T-helper 2 cell treated with Interferon-gamma antibody and Interleukin-4, amounts not matched to agents 5 μg/mL and 100 μg/mL, for 36 hours (primary cell): ENCODE measurements around the gene STAC2.
"Not testable (repeated sequence)": the region's sequence is repeated elsewhere in the genome, so short reads cannot be mapped to it uniquely, and the experiment has no call there.

Source experiments
- DNase-seq: peaks from one replicate; pipeline ENCODE4 v3.0.0; 2021; ENCODE audit warnings: low spot score
- H3K27ac Mint-ChIP-seq: one replicate; pipeline ENCODE4 v1.8.0; 2021; ENCODE audit warnings: mild to moderate bottlenecking, mixed read lengths
- H3K27me3 Mint-ChIP-seq: one replicate; pipeline ENCODE4 v1.8.0; 2021; ENCODE audit warnings: low read depth, mixed read lengths
- H3K36me3 Mint-ChIP-seq: one replicate; pipeline ENCODE4 v1.8.0; 2021; ENCODE audit warnings: low read depth, mixed read lengths
- H3K4me1 Mint-ChIP-seq: one replicate; pipeline ENCODE4 v1.8.0; 2021; ENCODE audit warnings: low read depth, mixed read lengths
- H3K4me3 Mint-ChIP-seq: one replicate; pipeline ENCODE4 v1.8.0; 2022; ENCODE audit warnings: mild to moderate bottlenecking, moderate library complexity, mixed read lengths
- H3K9me3 Mint-ChIP-seq: one replicate; pipeline ENCODE4 v1.8.0; 2021; ENCODE audit warnings: mixed read lengths

STAC2 gene, protein sequence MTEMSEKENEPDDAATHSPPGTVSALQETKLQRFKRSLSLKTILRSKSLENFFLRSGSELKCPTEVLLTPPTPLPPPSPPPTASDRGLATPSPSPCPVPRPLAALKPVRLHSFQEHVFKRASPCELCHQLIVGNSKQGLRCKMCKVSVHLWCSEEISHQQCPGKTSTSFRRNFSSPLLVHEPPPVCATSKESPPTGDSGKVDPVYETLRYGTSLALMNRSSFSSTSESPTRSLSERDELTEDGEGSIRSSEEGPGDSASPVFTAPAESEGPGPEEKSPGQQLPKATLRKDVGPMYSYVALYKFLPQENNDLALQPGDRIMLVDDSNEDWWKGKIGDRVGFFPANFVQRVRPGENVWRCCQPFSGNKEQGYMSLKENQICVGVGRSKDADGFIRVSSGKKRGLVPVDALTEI

DNA sequence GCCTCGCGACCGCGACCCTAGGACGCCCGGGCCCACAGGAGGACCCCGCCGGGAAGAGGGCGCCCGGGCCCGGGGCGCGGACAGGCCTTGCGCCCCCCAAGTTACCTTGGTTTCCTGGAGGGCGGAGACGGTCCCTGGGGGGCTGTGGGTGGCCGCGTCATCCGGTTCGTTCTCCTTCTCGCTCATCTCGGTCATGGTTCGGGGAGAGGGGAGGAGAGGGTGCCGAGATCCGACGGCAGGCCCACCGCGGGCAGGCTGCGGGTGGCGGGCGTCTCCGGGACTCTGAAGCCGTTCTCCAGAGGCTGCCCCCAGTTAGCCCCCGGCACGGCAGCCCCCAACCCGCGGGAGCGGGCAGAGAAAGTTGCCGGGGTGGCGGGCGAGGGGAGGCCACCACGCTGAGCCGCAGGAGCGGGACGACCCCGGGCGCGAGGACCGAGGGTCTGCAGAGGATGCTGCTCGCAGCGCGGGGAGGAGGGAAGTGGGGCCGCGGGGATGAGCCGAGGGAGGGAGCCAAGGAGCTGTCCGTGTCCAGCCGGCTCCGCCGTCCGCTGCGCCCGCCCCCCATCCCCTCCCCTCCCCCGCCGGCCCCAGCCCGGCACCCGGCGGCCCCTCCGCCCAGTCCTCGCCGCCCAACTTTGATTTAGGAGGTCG is at the start of gene STAC2:
STAC2 (minus strand) TSS at position 638 of the 651 bp plus-strand sequence; CDS start at position 195, 443 bp downstream.
- no peak for DNase-seq
- Mint-ChIP-seq H3K4me3 (peak within 1 kb of the TSS; percentile 57), H3K4me1 (peaks cover 3% of the 10 kb centered on the region), H3K36me3 (no peaks in the 10 kb centered on the region), H3K27ac (no peak within 1 kb of the TSS), H3K9me3 (no peaks in the 10 kb centered on the region), H3K27me3 (peaks cover 50% of the 10 kb centered on the region)

DNA sequence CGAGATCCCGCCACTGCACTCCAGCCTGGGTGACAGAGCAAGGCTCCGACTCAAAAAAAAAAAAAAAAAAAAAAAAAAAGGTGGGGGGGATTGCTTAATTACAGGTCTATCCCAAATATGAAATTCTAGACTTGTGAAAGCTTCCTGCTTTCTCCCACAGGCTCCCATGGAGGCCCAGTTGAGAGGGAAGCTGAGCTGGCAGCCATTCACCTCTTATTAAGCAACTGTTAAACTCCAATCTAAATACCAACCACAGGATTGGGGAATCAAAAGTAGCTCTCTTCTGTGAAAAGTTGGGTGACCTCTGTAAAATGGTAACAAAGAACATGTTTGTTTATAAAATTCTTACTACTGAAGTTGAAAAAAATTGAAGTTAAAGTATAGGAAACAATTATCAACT is 45.8 kb upstream of the STAC2 start:
- Mint-ChIP-seq H3K4me3 (no peak overlapping the region), H3K4me1 (no peaks in the 10 kb centered on the region), H3K36me3 (peaks cover 4% of the 10 kb centered on the region), H3K27me3 (no peaks in the 10 kb centered on the region), H3K27ac (no peak overlapping the region), H3K9me3 (no peaks in the 10 kb centered on the region)
- no peak for DNase-seq

DNA sequence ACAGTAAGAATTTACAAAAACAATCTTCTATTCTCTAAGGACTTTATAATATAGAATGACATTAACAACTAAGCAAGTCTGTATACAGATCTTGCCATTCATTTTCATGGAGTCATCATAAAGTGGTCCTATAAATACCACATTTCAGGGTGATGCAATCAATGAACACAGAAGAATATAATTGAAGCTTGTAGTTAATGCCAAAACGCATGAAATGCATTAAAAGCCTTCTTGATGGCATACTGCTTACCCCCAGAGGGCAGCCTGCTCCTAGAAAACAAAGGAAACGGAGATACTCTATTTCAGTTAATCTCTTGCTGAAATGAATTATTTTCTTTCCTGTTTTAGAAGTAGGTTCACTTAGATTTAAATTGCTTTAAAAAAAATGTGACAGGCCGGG is 45.2 kb upstream of the STAC2 start:
- Mint-ChIP-seq H3K27ac (no peak overlapping the region), H3K4me1 (no peaks in the 10 kb centered on the region), H3K36me3 (peaks cover 4% of the 10 kb centered on the region), H3K27me3 (no peaks in the 10 kb centered on the region), H3K9me3 (no peaks in the 10 kb centered on the region), H3K4me3 (no peak overlapping the region)
- DNase-seq: no peak

DNA sequence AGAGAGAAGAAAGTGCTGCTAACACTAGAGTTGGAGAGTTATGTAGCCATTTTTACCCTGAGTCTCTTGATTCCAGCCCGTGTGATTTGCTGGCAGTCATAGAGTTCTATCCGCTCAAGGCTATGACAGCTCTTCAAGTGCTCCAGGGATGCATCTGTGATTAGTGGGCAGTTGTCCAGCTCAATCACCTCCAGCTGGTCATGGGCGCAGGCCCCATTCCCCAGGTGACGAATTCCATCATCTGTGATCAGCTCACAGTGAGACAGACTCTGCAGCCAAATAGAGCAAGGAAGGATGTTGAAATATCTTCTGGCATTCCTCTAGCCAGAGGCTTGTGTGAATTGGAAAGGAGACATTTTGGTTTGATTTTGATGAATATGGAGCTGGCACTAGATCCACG is 38.4 kb upstream of the STAC2 start:
- H3K36me3 Mint-ChIP-seq: peaks cover 10% of the 10 kb centered on the region

DNA sequence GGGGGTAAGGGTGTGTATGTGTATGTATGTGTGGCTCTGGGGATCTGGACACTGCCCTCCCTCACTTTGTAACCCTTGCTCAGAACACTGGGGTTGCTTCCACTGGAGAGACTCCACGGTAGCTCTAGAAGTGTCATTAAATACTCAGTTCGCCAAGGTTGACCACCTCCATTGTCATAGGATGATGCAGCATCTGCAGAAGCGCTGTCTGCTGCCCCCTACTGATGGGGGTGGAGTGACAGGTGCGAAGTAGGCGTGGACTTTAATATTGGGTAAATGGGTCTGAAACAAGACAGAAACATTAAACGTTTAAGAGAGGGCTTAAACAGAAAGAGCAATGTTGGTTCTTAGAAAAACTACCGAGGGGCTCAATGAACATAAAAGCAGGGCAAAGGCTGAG is 35.5 kb upstream of the STAC2 start:
- H3K27ac Mint-ChIP-seq: no peak overlapping the region

More for the DNA sequence above, 38.4 kb upstream of the STAC2 start:
- H3K4me3 Mint-ChIP-seq: no peak overlapping the region
- no peak for DNase-seq
- H3K4me1 Mint-ChIP-seq: no peaks in the 10 kb centered on the region
- H3K9me3 Mint-ChIP-seq: no peaks in the 10 kb centered on the region
- H3K27ac Mint-ChIP-seq: no peak overlapping the region
- H3K27me3 Mint-ChIP-seq: no peaks in the 10 kb centered on the region

DNA sequence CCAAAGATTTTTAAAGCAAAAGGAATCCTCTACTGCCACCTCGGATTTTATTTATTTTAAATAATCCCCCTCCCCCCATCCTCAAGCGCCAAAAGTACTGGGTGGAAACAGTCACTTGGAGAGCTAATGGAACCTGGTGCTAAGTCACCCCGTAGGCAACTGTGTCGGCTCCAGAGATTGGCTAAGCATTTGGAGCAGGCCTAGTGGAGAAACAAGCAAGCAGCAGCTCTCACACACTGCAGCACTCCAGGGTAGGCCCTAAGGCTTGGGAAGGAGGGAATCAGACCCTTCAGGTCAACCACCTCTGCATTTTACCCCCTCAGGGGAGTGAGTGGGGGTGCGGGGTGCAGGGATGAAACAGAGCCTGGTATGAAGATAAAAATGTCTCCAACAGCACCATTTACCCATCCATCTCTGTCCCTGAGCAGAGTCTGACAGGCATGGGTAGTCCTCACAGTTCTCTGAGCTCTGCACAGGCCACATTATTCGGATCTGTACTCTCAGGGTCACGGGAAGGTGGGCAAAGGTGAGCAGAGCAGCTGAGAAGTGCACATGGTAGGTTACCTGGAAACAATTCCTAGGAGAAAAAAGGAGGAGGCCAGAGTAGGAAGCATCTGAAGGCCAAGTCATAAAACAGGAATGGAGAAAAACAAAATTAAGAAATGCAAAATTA is 27.2 kb upstream of the STAC2 start:
- Mint-ChIP-seq H3K9me3 (no peaks in the 10 kb centered on the region), H3K4me1 (no peaks in the 10 kb centered on the region), H3K4me3 (no peak overlapping the region), H3K27me3 (no peaks in the 10 kb centered on the region), H3K27ac (no peak overlapping the region), H3K36me3 (peaks cover 8% of the 10 kb centered on the region)
- no peak for DNase-seq

More for the DNA sequence above, 35.5 kb upstream of the STAC2 start:
- Mint-ChIP-seq H3K36me3 (peaks cover 16% of the 10 kb centered on the region), H3K4me3 (no peak overlapping the region), H3K4me1 (no peaks in the 10 kb centered on the region), H3K9me3 (no peaks in the 10 kb centered on the region), H3K27me3 (no peaks in the 10 kb centered on the region)
- no peak for DNase-seq

DNA sequence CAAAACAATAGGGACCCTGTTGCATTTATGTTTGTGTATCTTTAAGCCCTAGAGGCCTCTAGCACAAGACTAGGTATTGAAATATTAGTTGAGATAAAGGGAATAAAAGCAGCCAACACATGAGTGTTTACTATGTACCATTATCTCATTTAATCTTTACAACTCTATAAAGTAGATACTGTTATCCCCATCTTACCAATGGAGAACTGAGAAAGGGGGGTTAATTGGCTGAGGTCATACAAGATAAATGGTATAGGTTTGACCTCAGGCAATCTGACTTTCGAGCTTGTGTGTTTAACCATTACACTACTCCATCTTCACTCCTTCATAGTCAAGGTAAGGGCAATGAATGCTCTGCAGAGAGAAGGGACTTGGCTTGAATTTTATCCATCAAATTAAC is 26.3 kb upstream of the STAC2 start:
- Mint-ChIP-seq H3K27me3 (no peaks in the 10 kb centered on the region), H3K4me1 (no peaks in the 10 kb centered on the region), H3K27ac (no peak overlapping the region), H3K9me3 (no peaks in the 10 kb centered on the region), H3K36me3 (peaks cover 7% of the 10 kb centered on the region), H3K4me3 (no peak overlapping the region)
- no peak for DNase-seq

DNA sequence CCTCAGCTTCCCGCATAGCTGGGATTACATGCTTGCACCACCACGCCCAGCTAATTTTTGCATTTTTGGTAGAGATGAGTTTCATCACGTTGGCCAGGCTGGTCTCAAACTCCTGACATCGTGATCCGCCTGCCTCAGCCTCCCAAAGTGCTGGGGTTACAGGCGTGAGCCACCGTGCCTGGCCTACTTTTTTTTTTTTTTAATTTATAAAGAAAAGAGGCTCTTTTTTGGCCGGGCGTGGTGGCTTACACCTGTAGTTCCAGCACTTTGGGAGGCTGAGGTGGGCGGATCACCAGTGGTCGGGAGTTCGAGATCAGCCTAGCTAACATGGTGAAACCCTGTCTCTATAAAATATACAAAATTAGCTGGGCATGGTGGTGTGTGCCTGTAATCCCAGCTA is 24.3 kb upstream of the STAC2 start:
- not testable (repeated sequence) for H3K36me3 Mint-ChIP-seq, H3K4me3 Mint-ChIP-seq, H3K4me1 Mint-ChIP-seq, H3K27ac Mint-ChIP-seq, DNase-seq, H3K27me3 Mint-ChIP-seq, H3K9me3 Mint-ChIP-seq

DNA sequence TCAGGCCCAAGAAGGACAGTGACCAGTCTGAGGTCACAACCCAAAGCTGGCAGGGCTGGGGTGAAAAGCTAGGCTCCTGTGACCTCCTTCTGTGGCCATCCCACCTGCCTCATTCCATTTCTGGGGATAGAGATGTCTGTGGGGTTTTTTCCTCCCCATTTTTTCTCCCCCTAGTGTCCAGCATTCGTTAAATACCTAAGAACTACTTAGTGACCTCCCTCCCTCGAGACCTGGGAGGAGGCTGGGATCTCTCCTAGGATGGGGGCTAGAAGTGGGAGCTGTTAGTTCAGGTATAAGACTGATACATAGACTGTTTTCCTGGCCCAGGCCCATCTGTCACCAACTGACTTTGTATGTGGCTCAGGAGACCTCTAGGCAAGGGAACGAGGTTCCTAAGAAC is 20.5 kb upstream of the STAC2 start:
- peaks cover 7% of the 10 kb centered on the region for H3K4me1 Mint-ChIP-seq
- H3K27me3 Mint-ChIP-seq: peaks cover 3% of the 10 kb centered on the region
- DNase-seq: no peak
- no peaks in the 10 kb centered on the region for H3K36me3 Mint-ChIP-seq
- H3K9me3 Mint-ChIP-seq: no peaks in the 10 kb centered on the region
- H3K4me3 Mint-ChIP-seq: no peak overlapping the region
- no peak overlapping the region for H3K27ac Mint-ChIP-seq

DNA sequence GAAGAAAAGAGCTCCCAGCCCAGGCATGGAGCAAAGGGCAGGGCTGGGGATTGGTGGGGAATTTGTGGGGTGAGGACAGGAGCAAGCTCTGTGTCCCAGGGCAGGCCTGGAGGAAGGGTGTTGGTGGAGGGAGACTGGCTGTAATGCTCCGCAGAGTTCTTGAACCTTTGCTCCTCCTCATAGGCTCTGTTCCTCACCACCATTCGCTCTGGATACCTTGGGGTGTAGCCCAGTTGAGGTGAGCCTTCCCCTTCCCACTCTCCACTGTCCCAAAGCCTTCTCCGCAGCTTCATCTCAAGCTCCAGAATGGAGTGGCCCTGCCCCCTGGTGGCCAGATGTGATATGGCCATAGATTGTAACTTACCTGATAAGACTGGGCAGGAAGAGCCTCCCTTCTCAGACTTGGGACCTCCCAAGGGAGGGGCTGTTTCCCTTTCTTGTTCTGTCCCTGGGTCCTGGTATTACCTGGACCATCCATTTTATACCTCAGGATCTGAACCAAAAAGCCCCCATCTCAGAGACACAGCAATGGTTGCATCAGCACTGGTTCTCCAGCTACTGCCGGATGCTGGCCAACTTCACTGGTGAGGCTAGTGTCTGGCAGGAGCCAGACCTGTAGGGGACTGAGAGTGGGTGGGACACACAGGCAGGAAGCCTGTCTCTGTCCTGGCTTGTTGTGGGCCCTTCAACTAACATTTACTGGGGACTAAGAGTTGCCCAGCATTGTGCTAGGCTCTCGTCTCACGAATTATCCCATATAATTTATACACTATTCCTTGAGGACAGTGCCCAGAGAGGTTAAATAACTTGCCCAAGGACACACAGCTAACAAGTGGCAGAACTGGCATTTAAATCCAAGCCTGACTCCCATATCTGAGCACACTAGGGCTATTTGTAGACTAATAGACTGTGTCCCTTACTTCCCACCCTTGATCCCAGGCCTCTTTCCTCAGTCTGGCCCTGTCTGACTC is 19.1 kb upstream of the STAC2 start:
- H3K9me3 Mint-ChIP-seq: no peaks in the 10 kb centered on the region
- no peak overlapping the region for H3K27ac Mint-ChIP-seq
- no peak overlapping the region for H3K4me3 Mint-ChIP-seq
- H3K4me1 Mint-ChIP-seq: peaks cover 7% of the 10 kb centered on the region
- peaks cover 3% of the 10 kb centered on the region for H3K27me3 Mint-ChIP-seq
- H3K36me3 Mint-ChIP-seq: no peaks in the 10 kb centered on the region
- peak; percentile 74 for DNase-seq

DNA sequence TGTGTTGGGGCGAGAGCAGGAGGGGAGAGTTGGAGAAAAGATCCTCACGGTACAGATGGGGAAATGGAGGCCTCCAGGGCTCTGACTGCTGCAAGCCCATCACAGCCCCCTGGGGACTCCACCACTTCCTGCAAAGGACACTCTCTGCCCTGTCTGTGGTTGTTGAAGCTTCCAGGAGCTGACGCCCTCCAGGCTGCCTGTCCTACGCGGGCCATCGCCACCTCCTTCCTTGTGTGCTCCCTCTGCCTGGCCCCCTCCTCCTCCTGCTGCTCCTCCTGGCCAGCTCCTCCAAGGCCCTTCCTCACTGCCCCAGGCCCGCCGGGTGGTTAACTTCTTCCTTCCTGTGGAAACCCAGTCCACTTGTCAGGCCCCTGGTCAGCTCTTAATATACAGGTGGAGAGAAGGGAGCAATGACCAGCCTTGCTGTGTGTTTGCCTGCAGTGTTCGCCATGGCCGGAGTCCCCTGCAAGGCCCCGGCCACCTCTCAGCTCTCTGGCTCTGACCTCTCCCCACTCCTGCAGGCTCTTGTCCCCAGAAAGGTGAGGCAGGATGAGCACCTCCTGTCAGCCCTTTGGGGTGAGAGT is 18.4 kb upstream of the STAC2 start:
- no peak for DNase-seq
- Mint-ChIP-seq H3K4me1 (peaks cover 14% of the 10 kb centered on the region), H3K4me3 (no peak overlapping the region), H3K9me3 (no peaks in the 10 kb centered on the region), H3K27ac (no peak overlapping the region), H3K36me3 (no peaks in the 10 kb centered on the region), H3K27me3 (peaks cover 6% of the 10 kb centered on the region)

DNA sequence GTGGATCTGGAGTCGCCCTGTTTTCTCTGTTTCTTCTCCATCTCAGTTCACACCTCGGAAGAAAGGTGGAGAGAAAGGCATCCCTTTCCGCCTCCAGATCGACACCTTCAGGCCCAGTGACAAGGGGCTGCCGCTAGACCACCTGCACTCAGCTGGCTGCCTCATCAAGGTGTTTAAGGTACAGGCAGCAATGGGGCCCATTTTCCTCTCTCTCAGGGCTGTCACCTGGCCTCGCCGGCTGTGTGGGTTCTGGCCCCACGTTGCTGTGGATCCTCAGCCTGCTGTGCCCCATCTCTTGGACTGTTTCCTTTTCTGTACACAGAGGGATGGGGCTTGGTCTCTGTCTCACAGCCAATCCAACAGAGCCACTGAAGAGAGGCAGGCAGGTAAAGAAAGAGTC is 17.4 kb upstream of the STAC2 start:
- Mint-ChIP-seq H3K27ac (no peak overlapping the region), H3K36me3 (no peaks in the 10 kb centered on the region), H3K27me3 (peaks cover 6% of the 10 kb centered on the region), H3K9me3 (no peaks in the 10 kb centered on the region), H3K4me1 (peaks cover 18% of the 10 kb centered on the region), H3K4me3 (no peak overlapping the region)
- DNase-seq: no peak

DNA sequence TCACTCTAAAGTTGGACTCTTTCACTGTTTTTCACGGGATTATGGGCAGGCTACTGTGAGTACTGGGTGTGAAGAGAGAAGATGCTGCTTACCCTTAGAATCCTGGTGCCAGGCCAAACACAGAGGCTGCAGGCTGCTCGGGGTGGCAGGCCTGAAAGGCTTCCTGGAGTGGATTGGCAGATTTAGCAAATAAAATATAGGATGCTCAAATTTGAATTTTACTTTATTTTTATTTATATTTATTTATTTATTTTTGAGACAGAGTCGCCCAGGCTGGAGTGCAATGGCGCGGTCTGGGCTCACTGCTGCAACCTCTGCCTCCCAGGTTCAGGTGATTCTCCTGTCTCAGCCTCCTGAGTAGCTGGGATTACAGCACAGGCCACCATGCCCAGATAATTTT is 14.9 kb upstream of the STAC2 start:
- H3K27me3 Mint-ChIP-seq: peaks cover 6% of the 10 kb centered on the region
- no peak overlapping the region for H3K27ac Mint-ChIP-seq
- H3K36me3 Mint-ChIP-seq: no peaks in the 10 kb centered on the region
- H3K4me1 Mint-ChIP-seq: peaks cover 20% of the 10 kb centered on the region
- no peak overlapping the region for H3K4me3 Mint-ChIP-seq
- no peaks in the 10 kb centered on the region for H3K9me3 Mint-ChIP-seq
- no peak for DNase-seq
